HEK293 (cell line): Measurements from ENCODE around the gene TPSG1.

Experiments used
- CTCF ChIA-PET: fragments of 350-600 bp; formaldehyde crosslinking; extraction: SDS; loops from one replicate; lab custom pipeline; 2021; ENCODE audit warnings: antibody characterized with exemption; lab: Yijun Ruan, JAX
- POLR2A ChIA-PET: fragments of 300-600 bp; formaldehyde crosslinking; extraction: SDS; loops from one replicate; lab custom pipeline; 2020; ENCODE audit warnings: antibody characterized with exemption, inconsistent platforms; lab: Yijun Ruan, JAX
- H3K27ac ChIP-seq: fragments of 200-500 bp; sonication (Bioruptor generic); 2 replicates; pipeline ENCODE4 v1.5.1; 2014; ENCODE audit warnings: low read depth, low read length, control low read depth, inconsistent platforms; ENCODE audit errors: extremely low read depth
- H3K36me3 ChIP-seq, 2 experiments: fragments of 200-500 bp in 1 of 2; sonication (Bioruptor generic) in 1 of 2; 1 replicate in 1 of 2; 2 replicates in 1 of 2; pipeline ENCODE4 v1.5.1; 2014 to 2017; ENCODE audit warnings: inconsistent platforms in 2 of 2, low read length in 2 of 2; ENCODE audit not compliant: control insufficient read depth in 2 of 2, insufficient read depth in 1 of 2
- H3K4me1 ChIP-seq: fragments of 200-500 bp; sonication (Bioruptor generic); 2 replicates; pipeline ENCODE4 v1.5.1; 2014; ENCODE audit warnings: mild to moderate bottlenecking, low read length, inconsistent platforms; ENCODE audit not compliant: control insufficient read depth, insufficient read depth
- H3K4me3 ChIP-seq: 2 replicates; pipeline ENCODE4 v1.5.1; 2011; ENCODE audit warnings: low read depth, mild to moderate bottlenecking, control low read depth, low read length, moderate library complexity
- H3K9me3 ChIP-seq: fragments of 200-500 bp; sonication (Bioruptor generic); 2 replicates; pipeline ENCODE4 v1.5.1; 2014; ENCODE audit warnings: low read depth, low read length, inconsistent platforms; ENCODE audit not compliant: control insufficient read depth, insufficient read depth
- GLIS2 ChIP-seq: fragments of 450-650 bp; formaldehyde crosslinking; IDR thresholded peaks from 2 replicates; pipeline ENCODE4 v1.5.1; 2016; ENCODE audit warnings: missing biosample characterization, missing genetic modification characterization
- HOXA7 ChIP-seq: sonication (generic); formaldehyde crosslinking; IDR thresholded peaks from 2 replicates; pipeline ENCODE4 v1.8.1; 2022; ENCODE audit warnings: missing genetic modification reagents, borderline replicate concordance
- KLF17 ChIP-seq: fragments of 450-650 bp; formaldehyde crosslinking; IDR thresholded peaks from 2 replicates; pipeline ENCODE4 v1.5.1; 2016; ENCODE audit warnings: missing biosample characterization, missing genetic modification characterization
- KLF8 ChIP-seq: fragments of 450-650 bp; formaldehyde crosslinking; IDR thresholded peaks from 2 replicates; pipeline ENCODE4 v1.5.1; 2016; ENCODE audit warnings: missing biosample characterization, missing genetic modification characterization
- PATZ1 ChIP-seq: fragments of 450-650 bp; formaldehyde crosslinking; IDR thresholded peaks from 2 replicates; pipeline ENCODE4 v1.5.1; 2016; ENCODE audit warnings: missing biosample characterization, missing genetic modification characterization
- ZBTB7A ChIP-seq: fragments of 450-650 bp; formaldehyde crosslinking; IDR thresholded peaks from 2 replicates; pipeline ENCODE4 v1.5.1; 2016; ENCODE audit warnings: low read depth, missing biosample characterization, missing genetic modification characterization
- ZFP69B ChIP-seq: fragments of 450-650 bp; formaldehyde crosslinking; IDR thresholded peaks from 2 replicates; pipeline ENCODE4 v1.5.1; 2016; ENCODE audit warnings: missing biosample characterization, missing genetic modification characterization
- ZIC2 ChIP-seq: fragments of 450-650 bp; formaldehyde crosslinking; IDR thresholded peaks from 2 replicates; pipeline ENCODE4 v1.5.1; 2016; ENCODE audit warnings: missing biosample characterization, missing genetic modification characterization
- ZNF292 ChIP-seq: fragments of 450-650 bp; formaldehyde crosslinking; IDR thresholded peaks from 2 replicates; pipeline ENCODE4 v1.5.1; 2016; ENCODE audit warnings: low read depth, missing biosample characterization, missing genetic modification characterization, borderline replicate concordance
- ZNF311 ChIP-seq: fragments of 450-650 bp; formaldehyde crosslinking; IDR thresholded peaks from 2 replicates; pipeline ENCODE4 v1.5.1; 2017; ENCODE audit warnings: missing biosample characterization, missing genetic modification characterization, borderline replicate concordance
- ZNF341 ChIP-seq: fragments of 450-650 bp; formaldehyde crosslinking; IDR thresholded peaks from 2 replicates; pipeline ENCODE4; 2016; ENCODE audit warnings: low read depth, missing biosample characterization, missing genetic modification characterization
- ZNF404 ChIP-seq: fragments of 450-650 bp; formaldehyde crosslinking; IDR thresholded peaks from 2 replicates; pipeline ENCODE4 v1.5.1; 2017; ENCODE audit warnings: missing biosample characterization, missing genetic modification characterization
- ZNF530 ChIP-seq: fragments of 450-650 bp; formaldehyde crosslinking; IDR thresholded peaks from 2 replicates; pipeline ENCODE4 v1.5.1; 2016; ENCODE audit warnings: low read depth, missing biosample characterization, missing genetic modification characterization
- ZNF548 ChIP-seq: fragments of 450-650 bp; formaldehyde crosslinking; IDR thresholded peaks from 2 replicates; pipeline ENCODE4 v1.5.1; 2016; ENCODE audit warnings: missing biosample characterization, missing genetic modification characterization
- ZNF600 ChIP-seq: fragments of 450-650 bp; formaldehyde crosslinking; IDR thresholded peaks from 2 replicates; pipeline ENCODE4 v1.5.1; 2016; ENCODE audit warnings: missing biosample characterization, missing genetic modification characterization
- TF ChIP-seq, protein P1 (sequence below): fragments of 450-650 bp; formaldehyde crosslinking; IDR thresholded peaks from 2 replicates; pipeline ENCODE4 v1.5.1; 2017; ENCODE audit warnings: missing biosample characterization, mild to moderate bottlenecking, missing genetic modification characterization, moderate library complexity
- TF ChIP-seq, protein P2 (sequence below): fragments of 450-650 bp; formaldehyde crosslinking; IDR thresholded peaks from 2 replicates; pipeline ENCODE4 v1.5.1; 2017; ENCODE audit warnings: missing biosample characterization, missing genetic modification characterization

Gene TPSG1

DNA sequence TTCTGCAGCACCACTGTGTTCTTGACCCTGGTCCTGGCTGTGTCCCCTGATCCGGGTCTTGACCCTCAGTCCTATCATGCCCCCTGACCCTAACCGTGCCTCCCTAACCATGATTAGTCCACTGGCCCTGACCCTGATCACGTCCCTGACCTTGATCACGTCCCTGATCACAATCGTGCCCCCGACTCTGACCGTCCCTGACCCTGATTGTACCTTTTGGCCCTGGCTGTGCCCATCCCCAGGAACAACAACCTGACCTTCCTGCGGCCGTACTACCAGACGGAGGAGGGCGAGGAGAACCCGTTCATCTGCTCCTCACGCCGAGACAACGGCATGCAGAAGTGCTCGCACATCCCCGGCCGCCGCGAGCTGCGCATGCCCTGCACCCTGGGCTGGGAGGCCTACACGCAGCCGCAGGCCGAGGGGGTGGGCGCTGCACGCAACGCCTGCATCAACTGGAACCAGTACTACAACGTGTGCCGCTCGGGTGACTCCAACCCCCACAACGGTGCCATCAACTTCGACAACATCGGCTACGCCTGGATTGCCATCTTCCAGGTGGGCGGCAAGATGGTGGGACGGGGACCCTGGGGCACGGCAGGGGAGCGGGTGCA, 24.9 kb downstream of the TPSG1 start:
- ChIA-PET POLR2A (no interaction called here), CTCF (interaction anchor here (1.1 kb wide), 1 partner anchor 145 kb away, joined by 3 read pairs; no protein-coding TSS in a partner anchor)
- H3K36me3 ChIP-seq = peaks cover 0 to 1% of the 10 kb centered on the region in 2 experiments; a peak in 1 of 3 replicates

DNA sequence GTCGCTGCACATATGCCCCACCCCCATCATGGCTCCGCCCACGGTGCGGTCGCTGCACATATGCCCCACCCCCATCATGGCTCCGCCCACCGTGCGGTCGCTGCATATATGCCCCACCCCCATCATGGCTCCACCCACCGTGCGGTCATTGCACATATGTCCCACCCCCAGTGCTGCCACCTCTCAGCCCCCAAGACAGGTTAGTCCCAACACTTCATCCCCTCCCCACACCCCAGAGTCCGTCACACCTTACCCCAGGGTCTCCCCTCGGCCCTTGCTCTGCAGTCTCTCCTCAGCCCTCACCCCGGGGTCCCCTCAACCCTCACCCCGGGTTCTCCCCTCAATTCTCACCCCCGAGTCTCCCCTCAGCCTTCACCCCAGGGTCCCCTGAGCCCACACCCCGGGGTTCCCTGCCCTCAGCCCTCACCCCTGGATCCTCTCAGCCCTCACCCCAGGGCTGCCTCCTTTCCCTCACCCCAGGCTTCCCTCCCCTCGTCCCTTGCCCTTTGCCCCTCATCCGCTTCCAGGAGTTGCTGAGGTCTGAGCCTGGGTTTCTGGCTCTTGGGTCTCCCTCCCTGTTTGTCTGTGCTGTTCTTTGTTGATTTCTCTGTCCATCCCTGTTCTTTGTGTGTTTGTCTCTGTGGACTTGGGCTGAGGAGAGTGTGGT, 25.6 kb downstream of the TPSG1 start:
- peak; percentile 47 for TF ChIP-seq KLF8
- no peak for TF ChIP-seq ZNF292 (tag by site-specific recombination)
- TF ChIP-seq ZBTB7A (tag by site-specific recombination) = peak; percentile 73; the same call in 1 of the 2 replicates
- 0 out of 2 replicates have a peak, but pooled peaks have one; percentile 35 for TF ChIP-seq ZIC2 (tag by site-specific recombination)
- TF ChIP-seq HOXA7 (CRISPR knock-in tag) = no peak
- peak; percentile 70 for TF ChIP-seq ZNF600 (tag by site-specific recombination)
- TF ChIP-seq PATZ1 = peak; percentile 59; the same call in 1 of the 2 replicates
- no peak for TF ChIP-seq ZNF530 (tag by site-specific recombination)
- peak; percentile 73 for TF ChIP-seq ZNF341 (tag by site-specific recombination)
- TF ChIP-seq, protein P1, sequence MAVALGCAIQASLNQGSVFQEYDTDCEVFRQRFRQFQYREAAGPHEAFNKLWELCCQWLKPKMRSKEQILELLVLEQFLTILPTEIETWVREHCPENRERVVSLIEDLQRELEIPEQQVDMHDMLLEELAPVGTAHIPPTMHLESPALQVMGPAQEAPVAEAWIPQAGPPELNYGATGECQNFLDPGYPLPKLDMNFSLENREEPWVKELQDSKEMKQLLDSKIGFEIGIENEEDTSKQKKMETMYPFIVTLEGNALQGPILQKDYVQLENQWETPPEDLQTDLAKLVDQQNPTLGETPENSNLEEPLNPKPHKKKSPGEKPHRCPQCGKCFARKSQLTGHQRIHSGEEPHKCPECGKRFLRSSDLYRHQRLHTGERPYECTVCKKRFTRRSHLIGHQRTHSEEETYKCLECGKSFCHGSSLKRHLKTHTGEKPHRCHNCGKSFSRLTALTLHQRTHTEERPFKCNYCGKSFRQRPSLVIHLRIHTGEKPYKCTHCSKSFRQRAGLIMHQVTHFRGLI (tag by site-specific recombination) = no peak
- TF ChIP-seq ZNF548 (tag by site-specific recombination) = no peak
- TF ChIP-seq GLIS2 = no peak; the same call in 1 of the 2 replicates
- 0 out of 2 replicates have a peak, but pooled peaks have one; percentile 18 for TF ChIP-seq KLF17 (tag by site-specific recombination)
- peaks cover 3% of the 10 kb centered on the region; the same call in 1 of the 2 replicates for H3K4me1 ChIP-seq
- ChIA-PET POLR2A (no interaction called here), CTCF (no interaction called here)
- H3K4me3 ChIP-seq = no peak overlapping the region
- H3K9me3 ChIP-seq = no peaks in the 10 kb centered on the region
- no peak overlapping the region for H3K27ac ChIP-seq
- no peaks in the 10 kb centered on the region for H3K36me3 ChIP-seq

More for the DNA sequence above, 24.9 kb downstream of the TPSG1 start:
- H3K4me1 ChIP-seq = peaks cover 3% of the 10 kb centered on the region; the same call in 1 of the 2 replicates
- TF ChIP-seq ZNF404 (tag by site-specific recombination) = no peak
- no peak for TF ChIP-seq ZNF311 (tag by site-specific recombination)
- no peak for TF ChIP-seq ZFP69B
- no peak for TF ChIP-seq PATZ1
- TF ChIP-seq, protein P2, sequence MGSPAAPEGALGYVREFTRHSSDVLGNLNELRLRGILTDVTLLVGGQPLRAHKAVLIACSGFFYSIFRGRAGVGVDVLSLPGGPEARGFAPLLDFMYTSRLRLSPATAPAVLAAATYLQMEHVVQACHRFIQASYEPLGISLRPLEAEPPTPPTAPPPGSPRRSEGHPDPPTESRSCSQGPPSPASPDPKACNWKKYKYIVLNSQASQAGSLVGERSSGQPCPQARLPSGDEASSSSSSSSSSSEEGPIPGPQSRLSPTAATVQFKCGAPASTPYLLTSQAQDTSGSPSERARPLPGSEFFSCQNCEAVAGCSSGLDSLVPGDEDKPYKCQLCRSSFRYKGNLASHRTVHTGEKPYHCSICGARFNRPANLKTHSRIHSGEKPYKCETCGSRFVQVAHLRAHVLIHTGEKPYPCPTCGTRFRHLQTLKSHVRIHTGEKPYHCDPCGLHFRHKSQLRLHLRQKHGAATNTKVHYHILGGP (tag by site-specific recombination) = no peak
- no peak overlapping the region for H3K4me3 ChIP-seq
- no peak overlapping the region for H3K27ac ChIP-seq
- H3K9me3 ChIP-seq = no peaks in the 10 kb centered on the region
